ENCODE results near the gene MAPK8IP2.

The MAPK8IP2 gene

DNA sequence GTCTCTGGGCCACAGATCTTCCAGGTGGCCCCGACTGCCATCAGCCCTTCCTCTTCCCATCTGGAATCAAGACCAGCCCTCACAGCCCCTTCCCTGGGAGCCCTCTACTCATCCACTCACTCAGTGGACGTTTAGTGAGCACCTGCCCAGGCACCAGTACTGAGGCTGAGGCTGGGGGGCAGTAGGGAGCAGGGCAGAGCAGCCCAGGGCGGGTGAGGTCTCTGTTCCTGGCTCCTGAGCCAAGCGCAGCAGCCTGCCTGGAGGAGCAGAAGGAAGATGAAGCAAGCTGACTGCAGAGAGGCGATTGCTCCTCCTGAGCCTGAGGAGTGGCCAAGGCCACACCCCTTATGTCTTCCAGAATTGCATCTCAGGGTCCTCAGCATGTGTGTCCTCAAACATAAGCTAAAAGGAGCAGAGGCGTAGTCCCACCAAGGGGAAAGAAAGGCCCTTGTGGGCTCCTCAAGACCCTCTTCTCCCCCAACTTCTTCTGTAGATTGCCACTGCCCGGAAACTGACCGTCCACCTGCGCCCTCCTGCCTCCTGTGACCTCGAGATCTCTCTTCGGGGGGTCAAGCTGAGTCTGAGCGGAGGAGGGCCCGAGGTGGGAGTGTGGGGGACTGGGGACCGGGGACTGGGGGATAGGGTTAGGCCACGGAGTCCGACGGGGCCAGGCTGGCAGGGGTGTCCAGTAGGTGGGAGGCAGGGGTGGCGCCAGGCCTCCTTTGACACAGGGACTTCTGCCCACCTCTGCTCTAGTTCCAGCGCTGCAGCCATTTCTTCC lies 5.8 kb downstream of the MAPK8IP2 start:
- CTCF ChIA-PET: interaction anchor here (0.6 to 1.9 kb wide), 5 partner anchors 13 to 175 kb away, joined by 3 to 5 read pairs (median 4); partner anchors contain the start of gene SYCE3
- POLR2A ChIA-PET: no interaction called here
- Histone ChIP-seq H3K36me3 (ENCODE audit: control insufficient read depth in 2 of 2, insufficient read depth in 1 of 2, low read length in 2 of 2) (peaks cover 0 to 77% of the 10 kb centered on the region in 2 experiments; a peak in 1 of 3 replicates), H3K4me3 (ENCODE audit: low read depth, low read length) (no peak overlapping the region), H3K27ac (ENCODE audit: extremely low read depth, low read depth, low read length) (no peak overlapping the region), H3K9me3 (ENCODE audit: control insufficient read depth, insufficient read depth, low read depth, low read length) (no peaks in the 10 kb centered on the region), H3K4me1 (ENCODE audit: control insufficient read depth, insufficient read depth, low read length) (no peaks in the 10 kb centered on the region)
- TF ChIP-seq, protein P1, sequence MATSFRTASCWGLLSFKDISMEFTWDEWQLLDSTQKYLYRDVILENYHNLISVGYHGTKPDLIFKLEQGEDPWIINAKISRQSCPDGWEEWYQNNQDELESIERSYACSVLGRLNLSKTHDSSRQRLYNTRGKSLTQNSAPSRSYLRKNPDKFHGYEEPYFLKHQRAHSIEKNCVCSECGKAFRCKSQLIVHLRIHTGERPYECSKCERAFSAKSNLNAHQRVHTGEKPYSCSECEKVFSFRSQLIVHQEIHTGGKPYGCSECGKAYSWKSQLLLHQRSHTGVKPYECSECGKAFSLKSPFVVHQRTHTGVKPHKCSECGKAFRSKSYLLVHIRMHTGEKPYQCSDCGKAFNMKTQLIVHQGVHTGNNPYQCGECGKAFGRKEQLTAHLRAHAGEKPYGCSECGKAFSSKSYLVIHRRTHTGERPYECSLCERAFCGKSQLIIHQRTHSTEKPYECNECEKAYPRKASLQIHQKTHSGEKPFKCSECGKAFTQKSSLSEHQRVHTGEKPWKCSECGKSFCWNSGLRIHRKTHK (tag by site-specific recombination; IDR thresholded peaks at IDR 0.05): no peak
- TF ChIP-seq TRIM28 (IDR thresholded peaks at IDR 0.05; ENCODE audit: borderline replicate concordance, low read length): no peak
- TF ChIP-seq, protein P2, sequence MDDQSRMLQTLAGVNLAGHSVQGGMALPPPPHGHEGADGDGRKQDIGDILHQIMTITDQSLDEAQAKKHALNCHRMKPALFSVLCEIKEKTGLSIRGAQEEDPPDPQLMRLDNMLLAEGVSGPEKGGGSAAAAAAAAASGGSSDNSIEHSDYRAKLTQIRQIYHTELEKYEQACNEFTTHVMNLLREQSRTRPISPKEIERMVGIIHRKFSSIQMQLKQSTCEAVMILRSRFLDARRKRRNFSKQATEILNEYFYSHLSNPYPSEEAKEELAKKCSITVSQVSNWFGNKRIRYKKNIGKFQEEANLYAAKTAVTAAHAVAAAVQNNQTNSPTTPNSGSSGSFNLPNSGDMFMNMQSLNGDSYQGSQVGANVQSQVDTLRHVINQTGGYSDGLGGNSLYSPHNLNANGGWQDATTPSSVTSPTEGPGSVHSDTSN (CRISPR knock-in tag; IDR thresholded peaks at IDR 0.05): no peak
- no peak for TF ChIP-seq ZNF10 (tag by site-specific recombination; IDR thresholded peaks at IDR 0.05)
- no peak for TF ChIP-seq ZNF514 (tag by site-specific recombination; IDR thresholded peaks at IDR 0.05)
- TF ChIP-seq ZBTB1 (tag by site-specific recombination; IDR thresholded peaks at IDR 0.05): no peak
- TF ChIP-seq ZBTB7A (tag by site-specific recombination; IDR thresholded peaks at IDR 0.05; ENCODE audit: low read depth): no peak
- no peak for TF ChIP-seq MEIS1 (CRISPR knock-in tag; IDR thresholded peaks at IDR 0.05; ENCODE audit: borderline replicate concordance)
- TF ChIP-seq ZFP37 (tag by site-specific recombination; IDR thresholded peaks at IDR 0.05): no peak
- no peak for TF ChIP-seq ZSCAN30 (tag by site-specific recombination; IDR thresholded peaks at IDR 0.05)
- TF ChIP-seq, protein P3, sequence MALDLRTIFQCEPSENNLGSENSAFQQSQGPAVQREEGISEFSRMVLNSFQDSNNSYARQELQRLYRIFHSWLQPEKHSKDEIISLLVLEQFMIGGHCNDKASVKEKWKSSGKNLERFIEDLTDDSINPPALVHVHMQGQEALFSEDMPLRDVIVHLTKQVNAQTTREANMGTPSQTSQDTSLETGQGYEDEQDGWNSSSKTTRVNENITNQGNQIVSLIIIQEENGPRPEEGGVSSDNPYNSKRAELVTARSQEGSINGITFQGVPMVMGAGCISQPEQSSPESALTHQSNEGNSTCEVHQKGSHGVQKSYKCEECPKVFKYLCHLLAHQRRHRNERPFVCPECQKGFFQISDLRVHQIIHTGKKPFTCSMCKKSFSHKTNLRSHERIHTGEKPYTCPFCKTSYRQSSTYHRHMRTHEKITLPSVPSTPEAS (tag by site-specific recombination; IDR thresholded peaks at IDR 0.05): no peak
- TF ChIP-seq ZNF549 (tag by site-specific recombination; IDR thresholded peaks at IDR 0.05): no peak
- TF ChIP-seq ZNF174 (tag by site-specific recombination; IDR thresholded peaks at IDR 0.05): no peak
- no peak for TF ChIP-seq ZNF292 (tag by site-specific recombination; IDR thresholded peaks at IDR 0.05; ENCODE audit: borderline replicate concordance, low read depth)

DNA sequence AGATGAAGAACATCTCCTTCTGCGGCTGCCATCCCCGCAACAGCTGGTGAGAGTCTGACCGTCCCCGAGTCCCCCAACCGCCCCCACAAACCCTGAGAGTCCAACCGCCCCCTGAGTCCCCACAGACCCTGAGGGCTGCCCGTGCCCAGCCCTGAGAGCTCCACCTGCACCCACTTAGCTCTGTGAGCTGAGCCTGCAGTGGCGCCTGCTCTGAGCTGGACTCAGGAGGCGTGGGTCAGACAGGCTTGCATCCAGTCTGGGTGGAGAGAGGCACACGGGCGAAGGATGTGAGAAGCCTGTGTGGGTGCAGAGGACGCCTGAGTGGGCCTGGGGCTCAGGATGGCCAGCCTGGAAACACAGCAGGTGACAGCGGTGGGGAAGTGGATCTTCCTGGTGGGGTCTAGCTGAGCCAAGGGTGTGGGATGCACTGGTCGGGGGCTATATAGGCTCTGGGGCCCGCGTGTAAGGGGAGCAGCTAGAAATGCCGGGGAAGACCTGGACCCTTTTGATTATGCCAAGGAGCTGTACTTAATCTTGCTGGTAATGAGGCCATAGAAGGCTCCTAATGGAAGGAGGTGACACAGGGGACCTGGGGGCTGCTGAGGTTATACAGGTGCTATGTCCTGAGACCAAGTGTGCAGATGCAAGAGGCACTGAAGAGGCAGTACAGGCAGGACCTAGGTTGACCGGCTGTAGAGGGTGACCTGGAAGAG lies 6.5 kb downstream of the MAPK8IP2 start:
- no peaks in the 10 kb centered on the region for H3K4me1 ChIP-seq (ENCODE audit: control insufficient read depth, insufficient read depth, low read length)
- no peak overlapping the region for H3K4me3 ChIP-seq (ENCODE audit: low read depth, low read length)
- no peak overlapping the region for H3K27ac ChIP-seq (ENCODE audit: extremely low read depth, low read depth, low read length)
- H3K9me3 ChIP-seq (ENCODE audit: control insufficient read depth, insufficient read depth, low read depth, low read length): no peaks in the 10 kb centered on the region
- ChIA-PET POLR2A (no interaction called here), CTCF (interaction anchor here (0.6 to 1.9 kb wide), 5 partner anchors 14 to 176 kb away, joined by 3 to 5 read pairs (median 3); partner anchors contain the start of genes KLHDC7B and SYCE3)
- TF ChIP-seq ZNF175 (tag by site-specific recombination; IDR thresholded peaks at IDR 0.05): no peak
- 0 out of 2 replicates have a peak, but pooled peaks have one; percentile 24 for TF ChIP-seq EGR2 (tag by site-specific recombination; IDR thresholded peaks at IDR 0.05; ENCODE audit: low read depth)
- peaks cover 0 to 76% of the 10 kb centered on the region in 2 experiments; a peak in 1 of 3 replicates for H3K36me3 ChIP-seq (ENCODE audit: control insufficient read depth in 2 of 2, insufficient read depth in 1 of 2, low read length in 2 of 2)

DNA sequence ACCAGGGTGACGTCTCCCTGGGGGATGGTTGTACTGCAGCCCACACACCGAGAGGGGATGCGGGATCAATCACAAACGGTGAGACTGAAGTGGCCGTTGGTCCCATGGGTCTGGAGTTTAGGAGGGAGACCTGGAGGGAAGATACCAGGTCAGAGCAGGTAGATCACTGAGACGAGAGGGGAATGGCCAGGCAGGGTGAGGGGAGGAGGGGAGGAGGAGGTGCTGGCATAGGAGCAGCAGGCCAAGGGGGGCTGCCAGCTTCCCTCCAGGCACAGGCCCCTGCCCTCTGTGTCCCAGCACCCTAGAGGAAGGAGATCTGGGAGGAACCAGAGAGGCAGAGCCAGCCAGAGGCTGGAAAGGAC lies 7.0 kb downstream of the MAPK8IP2 start:
- Histone ChIP-seq H3K4me3 (ENCODE audit: low read depth, low read length) (no peak overlapping the region), H3K27ac (ENCODE audit: extremely low read depth, low read depth, low read length) (no peak overlapping the region), H3K4me1 (ENCODE audit: control insufficient read depth, insufficient read depth, low read length) (peaks cover 4% of the 10 kb centered on the region; the same call in 1 of the 2 replicates), H3K36me3 (ENCODE audit: control insufficient read depth in 2 of 2, insufficient read depth in 1 of 2, low read length in 2 of 2) (peaks cover 0 to 70% of the 10 kb centered on the region in 2 experiments; a peak in 1 of 3 replicates), H3K9me3 (ENCODE audit: control insufficient read depth, insufficient read depth, low read depth, low read length) (no peaks in the 10 kb centered on the region)
- ChIA-PET CTCF (interaction anchor here (0.7 to 1.9 kb wide), 2 partner anchors 45 to 62 kb away, joined by 3 to 5 read pairs; partner anchors contain the start of genes KLHDC7B and SYCE3), POLR2A (no interaction called here)
- TF ChIP-seq ZNF555 (tag by site-specific recombination; conservative IDR thresholded peaks at IDR 0.05) (no peak), KLF7 (tag by site-specific recombination; IDR thresholded peaks at IDR 0.05; ENCODE audit: borderline replicate concordance) (no peak), ZNF311 (tag by site-specific recombination; IDR thresholded peaks at IDR 0.05; ENCODE audit: borderline replicate concordance) (no peak)
- TF ChIP-seq, protein P4, sequence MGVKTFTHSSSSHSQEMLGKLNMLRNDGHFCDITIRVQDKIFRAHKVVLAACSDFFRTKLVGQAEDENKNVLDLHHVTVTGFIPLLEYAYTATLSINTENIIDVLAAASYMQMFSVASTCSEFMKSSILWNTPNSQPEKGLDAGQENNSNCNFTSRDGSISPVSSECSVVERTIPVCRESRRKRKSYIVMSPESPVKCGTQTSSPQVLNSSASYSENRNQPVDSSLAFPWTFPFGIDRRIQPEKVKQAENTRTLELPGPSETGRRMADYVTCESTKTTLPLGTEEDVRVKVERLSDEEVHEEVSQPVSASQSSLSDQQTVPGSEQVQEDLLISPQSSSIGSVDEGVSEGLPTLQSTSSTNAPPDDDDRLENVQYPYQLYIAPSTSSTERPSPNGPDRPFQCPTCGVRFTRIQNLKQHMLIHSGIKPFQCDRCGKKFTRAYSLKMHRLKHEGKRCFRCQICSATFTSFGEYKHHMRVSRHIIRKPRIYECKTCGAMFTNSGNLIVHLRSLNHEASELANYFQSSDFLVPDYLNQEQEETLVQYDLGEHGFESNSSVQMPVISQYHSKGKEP (tag by site-specific recombination; IDR thresholded peaks at IDR 0.05): no peak
- TF ChIP-seq, protein P5, sequence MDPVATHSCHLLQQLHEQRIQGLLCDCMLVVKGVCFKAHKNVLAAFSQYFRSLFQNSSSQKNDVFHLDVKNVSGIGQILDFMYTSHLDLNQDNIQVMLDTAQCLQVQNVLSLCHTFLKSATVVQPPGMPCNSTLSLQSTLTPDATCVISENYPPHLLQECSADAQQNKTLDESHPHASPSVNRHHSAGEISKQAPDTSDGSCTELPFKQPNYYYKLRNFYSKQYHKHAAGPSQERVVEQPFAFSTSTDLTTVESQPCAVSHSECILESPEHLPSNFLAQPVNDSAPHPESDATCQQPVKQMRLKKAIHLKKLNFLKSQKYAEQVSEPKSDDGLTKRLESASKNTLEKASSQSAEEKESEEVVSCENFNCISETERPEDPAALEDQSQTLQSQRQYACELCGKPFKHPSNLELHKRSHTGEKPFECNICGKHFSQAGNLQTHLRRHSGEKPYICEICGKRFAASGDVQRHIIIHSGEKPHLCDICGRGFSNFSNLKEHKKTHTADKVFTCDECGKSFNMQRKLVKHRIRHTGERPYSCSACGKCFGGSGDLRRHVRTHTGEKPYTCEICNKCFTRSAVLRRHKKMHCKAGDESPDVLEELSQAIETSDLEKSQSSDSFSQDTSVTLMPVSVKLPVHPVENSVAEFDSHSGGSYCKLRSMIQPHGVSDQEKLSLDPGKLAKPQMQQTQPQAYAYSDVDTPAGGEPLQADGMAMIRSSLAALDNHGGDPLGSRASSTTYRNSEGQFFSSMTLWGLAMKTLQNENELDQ (tag by site-specific recombination; IDR thresholded peaks at IDR 0.05; ENCODE audit: low read depth): no peak
